ENCODE measurements around the gene GALNT17.

GRCh38 chr7:71618278-71618677, 486.3 kb downstream of the GALNT17 start:
- TF ChIP-seq CTCF (IDR thresholded peaks at IDR 0.05; ENCODE audit: borderline replicate concordance, extremely low read depth, low read length, poor library complexity, severe bottlenecking) (no peak), EZH2 (IDR thresholded peaks at IDR 0.05; ENCODE audit: borderline replicate concordance, low read depth, low read length, severe bottlenecking) (no peak)

All from DND-41 (cell line).